AG04450 (cell line): ENCODE results near the gene ERC1. TPM values are rescaled to one million over a fixed set of nuclear protein-coding genes. Genes with fewer than 3 reads are reported as not detected.

Source experiments
- CTCF ChIA-PET: fragments of 300-600, 350-600 bp; formaldehyde crosslinking; extraction: SDS; loops from one replicate; lab custom pipeline; 2022; ENCODE audit warnings: antibody characterized with exemption, inconsistent platforms; lab: Charles Lee
- POLR2A ChIA-PET: fragments of 350-600 bp; formaldehyde crosslinking; extraction: SDS; loops from one replicate; lab custom pipeline; 2021; ENCODE audit warnings: antibody characterized with exemption, inconsistent platforms; lab: Yijun Ruan, JAX
- DNase-seq: peaks from one replicate; pipeline ENCODE4 v3.0.0-alpha.2; 2011; ENCODE audit warnings: low read depth, low spot score
- H3K27ac ChIP-seq: one replicate; pipeline ENCODE4 v1.5.1; 2012; ENCODE audit warnings: low read depth, low read length, control low read depth
- H3K27me3 ChIP-seq: one replicate; pipeline ENCODE4 v1.6.0; 2012; ENCODE audit warnings: low read length; ENCODE audit not compliant: control insufficient read depth, insufficient read depth
- H3K4me3 ChIP-seq: 2 replicates; pipeline ENCODE4 v1.5.1; 2011; ENCODE audit warnings: mild to moderate bottlenecking, low read depth, low read length, control low read depth
- H3K9me3 ChIP-seq: 2 replicates; pipeline ENCODE4 v1.5.1; 2012; ENCODE audit warnings: low read length; ENCODE audit not compliant: control insufficient read depth, insufficient read depth
- polyA plus RNA-seq: library from polyadenylated mRNA; depleted of rRNA; stranded (reverse); fragments of >200 nt; gene quantifications from 2 replicates; pipeline ENCODE4 v1.2.3, GENCODE V29; 2011
- TF ChIP-seq, protein P1 (sequence below): IDR thresholded peaks from 2 replicates; pipeline ENCODE4 v1.5.1; 2011; ENCODE audit warnings: low read depth, low read length, control low read depth, inconsistent platforms

ERC1 gene
- polyA plus RNA-seq, 1 experiment = 28.6 TPM

DNA sequence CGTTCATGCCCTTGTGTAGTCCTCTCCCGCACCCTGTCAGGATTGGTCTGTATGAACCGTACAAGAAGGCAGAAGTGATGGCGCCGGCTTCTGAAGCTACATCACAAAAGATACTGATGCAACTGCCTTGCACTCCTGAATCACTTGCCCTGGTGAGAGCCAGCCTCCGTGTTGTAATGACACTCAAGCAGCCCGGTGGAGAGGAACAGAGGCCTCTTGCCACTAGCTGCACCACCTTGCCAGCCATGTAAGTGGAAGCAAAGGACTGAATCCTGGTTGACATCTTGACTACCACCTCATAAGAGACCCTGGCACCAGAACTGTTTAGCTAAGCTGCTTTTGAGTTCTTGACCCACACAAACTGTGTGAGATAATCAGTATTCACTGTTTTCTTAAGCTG is 266.0 kb downstream of the ERC1 start:
- ChIA-PET CTCF (interaction anchor here (0.9 kb wide), 1 partner anchor 326 kb away, joined by 3 read pairs; no protein-coding TSS in a partner anchor), POLR2A (no interaction called here)
- Histone ChIP-seq H3K4me3 (no peak overlapping the region), H3K9me3 (no peaks in the 10 kb centered on the region), H3K27ac (no peak overlapping the region), H3K27me3 (no peaks in the 10 kb centered on the region)
- no peak for DNase-seq
- TF ChIP-seq, protein P1, sequence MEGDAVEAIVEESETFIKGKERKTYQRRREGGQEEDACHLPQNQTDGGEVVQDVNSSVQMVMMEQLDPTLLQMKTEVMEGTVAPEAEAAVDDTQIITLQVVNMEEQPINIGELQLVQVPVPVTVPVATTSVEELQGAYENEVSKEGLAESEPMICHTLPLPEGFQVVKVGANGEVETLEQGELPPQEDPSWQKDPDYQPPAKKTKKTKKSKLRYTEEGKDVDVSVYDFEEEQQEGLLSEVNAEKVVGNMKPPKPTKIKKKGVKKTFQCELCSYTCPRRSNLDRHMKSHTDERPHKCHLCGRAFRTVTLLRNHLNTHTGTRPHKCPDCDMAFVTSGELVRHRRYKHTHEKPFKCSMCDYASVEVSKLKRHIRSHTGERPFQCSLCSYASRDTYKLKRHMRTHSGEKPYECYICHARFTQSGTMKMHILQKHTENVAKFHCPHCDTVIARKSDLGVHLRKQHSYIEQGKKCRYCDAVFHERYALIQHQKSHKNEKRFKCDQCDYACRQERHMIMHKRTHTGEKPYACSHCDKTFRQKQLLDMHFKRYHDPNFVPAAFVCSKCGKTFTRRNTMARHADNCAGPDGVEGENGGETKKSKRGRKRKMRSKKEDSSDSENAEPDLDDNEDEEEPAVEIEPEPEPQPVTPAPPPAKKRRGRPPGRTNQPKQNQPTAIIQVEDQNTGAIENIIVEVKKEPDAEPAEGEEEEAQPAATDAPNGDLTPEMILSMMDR = no peak

DNA sequence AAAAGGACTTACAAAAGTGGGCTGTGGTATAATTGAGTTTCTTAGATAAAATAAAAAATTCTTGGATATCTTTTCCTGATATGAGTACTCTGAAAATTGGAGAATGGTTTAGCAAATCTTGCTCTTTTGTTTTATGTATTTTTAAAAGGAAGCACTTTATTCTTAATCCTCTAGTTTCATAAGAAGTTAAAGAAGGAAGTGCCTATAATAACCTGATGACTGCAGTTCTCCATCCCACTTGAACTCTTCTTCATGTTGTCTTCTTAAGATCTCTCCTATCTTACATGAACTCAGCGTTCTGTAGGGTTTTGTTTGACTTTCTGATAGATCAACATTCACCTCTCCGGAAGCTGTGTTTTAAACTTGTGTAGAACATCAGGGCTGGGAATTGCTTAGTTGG is 271.0 kb downstream of the ERC1 start:
- Histone ChIP-seq H3K9me3 (no peaks in the 10 kb centered on the region), H3K27me3 (no peaks in the 10 kb centered on the region), H3K27ac (no peak overlapping the region), H3K4me3 (no peak overlapping the region)
- TF ChIP-seq, protein P1 = no peak
- no peak for DNase-seq
- CTCF ChIA-PET = no interaction called here
- POLR2A ChIA-PET = no interaction called here

DNA sequence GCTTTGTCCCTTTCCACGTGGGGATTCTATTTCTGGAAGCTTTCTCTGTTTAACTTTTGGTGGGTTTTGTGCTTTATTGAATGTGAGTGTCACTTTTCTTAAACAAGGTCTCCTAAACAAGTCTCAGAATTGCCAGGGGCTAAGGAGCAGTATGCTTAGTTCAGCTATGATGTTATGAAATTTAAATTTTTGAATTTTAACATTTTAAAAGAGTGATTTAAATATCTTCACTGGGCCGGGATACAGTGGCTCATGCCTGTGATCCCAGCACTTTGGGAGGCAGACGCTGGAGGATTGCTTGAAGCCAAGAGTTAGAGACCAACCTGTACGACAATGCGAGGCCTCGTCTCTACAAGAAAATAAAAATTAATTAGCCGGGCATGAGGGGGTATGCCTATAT is 276.2 kb downstream of the ERC1 start:
- Histone ChIP-seq H3K27me3 (no peaks in the 10 kb centered on the region), H3K4me3 (no peak overlapping the region), H3K27ac (no peak overlapping the region), H3K9me3 (no peaks in the 10 kb centered on the region)
- TF ChIP-seq, protein P1 = no peak
- DNase-seq = no peak
- CTCF ChIA-PET = interaction anchor here (1.3 kb wide), 1 partner anchor 149 kb away, joined by 5 read pairs; no protein-coding TSS in a partner anchor
- POLR2A ChIA-PET = no interaction called here

- Histone ChIP-seq H3K27ac (no peak overlapping the region), H3K27me3 (no peaks in the 10 kb centered on the region), H3K4me3 (no peak overlapping the region), H3K9me3 (no peaks in the 10 kb centered on the region)
- ChIA-PET CTCF (no interaction called here), POLR2A (no interaction called here)
- no peak for DNase-seq
- TF ChIP-seq, protein P1 = no peak
Measured at GRCh38 chr12:1272142-1272541, 281.1 kb downstream of the ERC1 start.

DNA sequence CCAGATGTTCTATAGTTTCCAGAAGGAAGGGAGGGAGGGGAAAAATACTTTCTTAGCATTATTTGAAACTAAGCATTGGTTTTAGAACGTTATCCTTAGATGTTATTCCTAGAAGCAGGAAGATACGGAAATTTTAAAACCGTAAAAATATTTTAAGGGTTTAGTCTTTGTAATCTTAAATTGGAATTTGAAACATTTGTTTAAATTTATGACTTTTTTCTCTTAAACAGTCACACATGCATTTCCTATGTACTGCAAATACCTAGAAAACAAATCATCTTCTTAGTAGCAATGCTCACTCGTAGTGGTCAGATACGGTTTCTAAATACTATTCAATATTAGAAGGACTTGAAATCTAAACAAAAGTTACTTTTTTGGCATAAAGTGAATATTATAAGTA is 282.0 kb downstream of the ERC1 start:
- no peak overlapping the region for H3K27ac ChIP-seq
- no peaks in the 10 kb centered on the region for H3K9me3 ChIP-seq
- POLR2A ChIA-PET = no interaction called here
- no peak overlapping the region for H3K4me3 ChIP-seq
- TF ChIP-seq, protein P1 = no peak
- CTCF ChIA-PET = no interaction called here
- no peak for DNase-seq
- H3K27me3 ChIP-seq = no peaks in the 10 kb centered on the region
